Lower leg skin (tissue), 4 donors: Measurements from ENCODE around the gene SPI1. TPM values are rescaled to one million over a fixed set of nuclear protein-coding genes. Genes with fewer than 3 reads are reported as not detected.

ENCODE experiments used
- DNase-seq, 2 donors: peaks; one replicate each; pipeline ENCODE4 v3.0.0-alpha.2; 2019; ENCODE audit warnings: low spot score in 2 of 2
- H3K4me3 ChIP-seq: fragments of 200-600 bp; sonication (generic); 2 replicates; pipeline ENCODE4 v1.5.1; 2017; ENCODE audit warnings: mild to moderate bottlenecking, low read depth; ENCODE audit not compliant: poor library complexity, severe bottlenecking
- CTCF ChIP-seq, 3 donors: fragments of 450-650 bp; IDR thresholded peaks; one replicate each; pipeline ENCODE4 v1.5.1; 2016; ENCODE audit warnings: antibody characterized with exemption in 3 of 3, mild to moderate bottlenecking in 3 of 3, moderate library complexity in 2 of 3
- POLR2A ChIP-seq, 2 donors: fragments of 450-650 bp; IDR thresholded peaks; one replicate each; pipeline ENCODE4 v1.6.1; 2016 to 2017; ENCODE audit warnings: antibody characterized with exemption in 2 of 2, mild to moderate bottlenecking in 1 of 2, moderate library complexity in 1 of 2
- WGBS, 2 donors: methylation state at CpG; one replicate each; pipeline ENCODE4 v1.1.5; 2018; 5-methylcytosine and 5-hydroxymethylcytosine counted together
- intact Hi-C: fragments of 100-400 bp; cut with DNase I; formaldehyde crosslinking; loops from one replicate; pipeline ENCODE4 v1.15.0; 2023; ENCODE audit warnings: low total_unique reads
- total RNA-seq, 4 donors: library from RNA; depleted of rRNA; stranded (reverse); fragments of >200 nt; gene quantifications; one replicate each; pipeline ENCODE4 v1.1.0, GENCODE V29; 2016

The SPI1 gene
- total RNA-seq, 4 donors from 2014 or later, result 7.7 to 13.4 (median 10.6) TPM

GRCh38 chr11:47357985-47358730 is 20.2 kb downstream of the SPI1 start:
- intact Hi-C loops, result loop anchor here (10.0 kb wide), 1 partner anchor 173 kb away; the partner anchor contains the start of gene PACSIN3
- no peak overlapping the region for H3K4me3 ChIP-seq
- no peak for DNase-seq
- 84 to 85% methylated on average over 6 of the region's 6 CpGs for WGBS, 2 donors
- TF ChIP-seq POLR2A (IDR thresholded peaks at IDR 0.05), result no peak
- no peak for TF ChIP-seq CTCF (IDR thresholded peaks at IDR 0.05)

GRCh38 chr11:47356998-47357329 is 21.4 kb downstream of the SPI1 start:
- H3K4me3 ChIP-seq, result no peak overlapping the region
- intact Hi-C loops, result loop anchor here (10.0 kb wide), 1 partner anchor 172 kb away; the partner anchor contains the start of gene PACSIN3
- no peak for DNase-seq
- 95 to 100% methylated on average over 1 of the region's 1 CpG for WGBS, 2 donors
- TF ChIP-seq CTCF (IDR thresholded peaks at IDR 0.05) (no peak), POLR2A (IDR thresholded peaks at IDR 0.05) (no peak)

- 81 to 88% methylated on average over 9 of the region's 9 CpGs for WGBS, 2 donors
- no peak for DNase-seq
- TF ChIP-seq CTCF (IDR thresholded peaks at IDR 0.05) (no peak), POLR2A (IDR thresholded peaks at IDR 0.05) (no peak)
- intact Hi-C loops, result loop anchor here (10.0 kb wide), 1 partner anchor 172 kb away; the partner anchor contains the start of gene PACSIN3
- no peak overlapping the region for H3K4me3 ChIP-seq
Measured at GRCh38 chr11:47356129-47356997, 22.0 kb downstream of the SPI1 start.

- WGBS, 2 donors, result 26 to 34% methylated on average over 27 to 43 of the region's 47 CpGs
- intact Hi-C loops, result loop anchor here (10.0 kb wide), 1 partner anchor 171 kb away; the partner anchor contains the start of gene PACSIN3
- DNase-seq, result peak; percentile 91 to 98
- TF ChIP-seq POLR2A (IDR thresholded peaks at IDR 0.05), result no peak
- TF ChIP-seq CTCF (IDR thresholded peaks at IDR 0.05), result peak in 1 of 3 donors; percentile 79
- H3K4me3 ChIP-seq, result no peak overlapping the region
Measured at GRCh38 chr11:47355283-47356128, 22.8 kb downstream of the SPI1 start.

GRCh38 chr11:47354913-47355282 is 23.4 kb downstream of the SPI1 start:
- H3K4me3 ChIP-seq, result no peak overlapping the region
- TF ChIP-seq CTCF (IDR thresholded peaks at IDR 0.05) (no peak), POLR2A (IDR thresholded peaks at IDR 0.05) (no peak)
- DNase-seq, result peak in 1 of 2 donors; percentile 81
- intact Hi-C loops, result loop anchor here (10.0 kb wide), 1 partner anchor 170 kb away; the partner anchor contains the start of gene PACSIN3
- 18 to 20% methylated on average over 20 to 23 of the region's 32 CpGs for WGBS, 2 donors
